Stimulated activated memory B cell treated with anti-CD40 and anti-IgM and Interleukin-4, amounts not matched to agents 10 μg/mL and 1 μg/mL and 100 μg/mL, for 72 hours (primary cell): ENCODE measurements around the gene HECTD3.
A peak's percentile ranks its signal among the peaks of the same experiment; 100 is the strongest.

Source experiments
- ATAC-seq: fragments of 150-1000 bp; cut with Tn5 transposase; 2 replicates; pipeline ENCODE4 v1.10.0; 2021
- H3K27ac Mint-ChIP-seq: one replicate; pipeline ENCODE4 v1.8.0; 2022; ENCODE audit warnings: mild to moderate bottlenecking, mixed read lengths
- H3K27me3 Mint-ChIP-seq: one replicate; pipeline ENCODE4 v1.8.0; 2022; ENCODE audit warnings: mixed read lengths
- H3K36me3 Mint-ChIP-seq: one replicate; pipeline ENCODE4 v1.8.0; 2022; ENCODE audit warnings: mixed read lengths
- H3K4me1 Mint-ChIP-seq: one replicate; pipeline ENCODE4 v1.8.0; 2022; ENCODE audit warnings: mixed read lengths
- H3K4me3 Mint-ChIP-seq: one replicate; pipeline ENCODE4 v1.8.0; 2022; ENCODE audit warnings: mild to moderate bottlenecking, moderate library complexity, mixed read lengths
- H3K9me3 Mint-ChIP-seq: one replicate; pipeline ENCODE4 v1.8.0; 2022; ENCODE audit warnings: mixed read lengths

Gene HECTD3

GRCh38 chr1:45010855-45011811, at the start of gene HECTD3:
TSS of gene HECTD3 (minus strand) at chr1:45011324. CDS start at chr1:45011257, 67 bp downstream.
- peaks cover 34% of the 10 kb centered on the region for H3K36me3 Mint-ChIP-seq
- no peaks in the 10 kb centered on the region for H3K9me3 Mint-ChIP-seq
- peak within 1 kb of the TSS; percentile 92 for H3K27ac Mint-ChIP-seq
- no peaks in the 10 kb centered on the region for H3K27me3 Mint-ChIP-seq
- peak; percentile 89 for ATAC-seq
- H3K4me3 Mint-ChIP-seq, result peak within 1 kb of the TSS; percentile 82
- peaks cover 55% of the 10 kb centered on the region for H3K4me1 Mint-ChIP-seq

GRCh38 chr1:45059829-45060228, 48.7 kb upstream of the HECTD3 start:
- ATAC-seq, result no peak
- no peak overlapping the region for H3K4me3 Mint-ChIP-seq
- no peaks in the 10 kb centered on the region for H3K9me3 Mint-ChIP-seq
- H3K27me3 Mint-ChIP-seq, result no peaks in the 10 kb centered on the region
- H3K27ac Mint-ChIP-seq, result no peak overlapping the region
- no peaks in the 10 kb centered on the region for H3K4me1 Mint-ChIP-seq
- H3K36me3 Mint-ChIP-seq, result no peaks in the 10 kb centered on the region

- ATAC-seq, result no peak
Measured at GRCh38 chr1:45057542-45057941, 46.4 kb upstream of the HECTD3 start.

GRCh38 chr1:45051005-45051772, 40.1 kb upstream of the HECTD3 start:
- Mint-ChIP-seq H3K9me3 (no peaks in the 10 kb centered on the region), H3K27ac (peak overlapping the region; percentile 78), H3K36me3 (no peaks in the 10 kb centered on the region), H3K4me1 (peaks cover 22% of the 10 kb centered on the region), H3K27me3 (no peaks in the 10 kb centered on the region), H3K4me3 (no peak overlapping the region)
- ATAC-seq, result no peak

More at GRCh38 chr1:45057542-45057941, 46.4 kb upstream of the HECTD3 start:
- peaks cover 11% of the 10 kb centered on the region for H3K4me1 Mint-ChIP-seq
- H3K9me3 Mint-ChIP-seq, result no peaks in the 10 kb centered on the region
- H3K36me3 Mint-ChIP-seq, result no peaks in the 10 kb centered on the region
- no peaks in the 10 kb centered on the region for H3K27me3 Mint-ChIP-seq
- no peak overlapping the region for H3K4me3 Mint-ChIP-seq
- no peak overlapping the region for H3K27ac Mint-ChIP-seq

- Mint-ChIP-seq H3K27me3 (no peaks in the 10 kb centered on the region), H3K4me3 (no peak overlapping the region), H3K36me3 (peaks cover 5% of the 10 kb centered on the region), H3K27ac (no peak overlapping the region), H3K9me3 (no peaks in the 10 kb centered on the region), H3K4me1 (peaks cover 9% of the 10 kb centered on the region)
- ATAC-seq, result no peak
Measured at GRCh38 chr1:45047032-45047431, 35.9 kb upstream of the HECTD3 start.

GRCh38 chr1:45044916-45045315, 33.8 kb upstream of the HECTD3 start:
- no peaks in the 10 kb centered on the region for H3K27me3 Mint-ChIP-seq
- H3K9me3 Mint-ChIP-seq, result no peaks in the 10 kb centered on the region
- H3K4me3 Mint-ChIP-seq, result no peak overlapping the region
- no peak overlapping the region for H3K27ac Mint-ChIP-seq
- peaks cover 5% of the 10 kb centered on the region for H3K36me3 Mint-ChIP-seq
- ATAC-seq, result no peak
- H3K4me1 Mint-ChIP-seq, result no peaks in the 10 kb centered on the region

- peaks cover 5% of the 10 kb centered on the region for H3K36me3 Mint-ChIP-seq
- H3K27ac Mint-ChIP-seq, result no peak overlapping the region
- H3K27me3 Mint-ChIP-seq, result no peaks in the 10 kb centered on the region
- no peaks in the 10 kb centered on the region for H3K4me1 Mint-ChIP-seq
- ATAC-seq, result no peak
- H3K4me3 Mint-ChIP-seq, result no peak overlapping the region
- H3K9me3 Mint-ChIP-seq, result no peaks in the 10 kb centered on the region
Measured at GRCh38 chr1:45043094-45043493, 32.0 kb upstream of the HECTD3 start.

- no peak overlapping the region for H3K4me3 Mint-ChIP-seq
- no peaks in the 10 kb centered on the region for H3K9me3 Mint-ChIP-seq
- H3K4me1 Mint-ChIP-seq, result no peaks in the 10 kb centered on the region
- no peaks in the 10 kb centered on the region for H3K27me3 Mint-ChIP-seq
- peaks cover 5% of the 10 kb centered on the region for H3K36me3 Mint-ChIP-seq
- ATAC-seq, result no peak
- H3K27ac Mint-ChIP-seq, result no peak overlapping the region
Measured at GRCh38 chr1:45040297-45040696, 29.2 kb upstream of the HECTD3 start.

GRCh38 chr1:45038661-45039364, 27.7 kb upstream of the HECTD3 start:
- no peak overlapping the region for H3K27ac Mint-ChIP-seq
- peaks cover 4% of the 10 kb centered on the region for H3K4me1 Mint-ChIP-seq
- H3K4me3 Mint-ChIP-seq, result no peak overlapping the region
- H3K27me3 Mint-ChIP-seq, result no peaks in the 10 kb centered on the region
- peaks cover 5% of the 10 kb centered on the region for H3K36me3 Mint-ChIP-seq
- H3K9me3 Mint-ChIP-seq, result no peaks in the 10 kb centered on the region
- ATAC-seq, result no peak

GRCh38 chr1:45038240-45038639, 27.1 kb upstream of the HECTD3 start:
- Mint-ChIP-seq H3K27ac (no peak overlapping the region), H3K4me3 (no peak overlapping the region), H3K4me1 (peaks cover 10% of the 10 kb centered on the region), H3K9me3 (no peaks in the 10 kb centered on the region), H3K27me3 (no peaks in the 10 kb centered on the region), H3K36me3 (peaks cover 5% of the 10 kb centered on the region)
- ATAC-seq, result no peak

- Mint-ChIP-seq H3K27ac (no peak overlapping the region), H3K9me3 (no peaks in the 10 kb centered on the region), H3K36me3 (peaks cover 3% of the 10 kb centered on the region), H3K4me3 (no peak overlapping the region), H3K4me1 (peaks cover 11% of the 10 kb centered on the region), H3K27me3 (no peaks in the 10 kb centered on the region)
- ATAC-seq, result no peak
Measured at GRCh38 chr1:45037456-45037855, 26.3 kb upstream of the HECTD3 start.

- Mint-ChIP-seq H3K9me3 (no peaks in the 10 kb centered on the region), H3K4me3 (no peak overlapping the region), H3K36me3 (no peaks in the 10 kb centered on the region), H3K4me1 (peaks cover 11% of the 10 kb centered on the region), H3K27ac (no peak overlapping the region), H3K27me3 (no peaks in the 10 kb centered on the region)
- ATAC-seq, result no peak
Measured at GRCh38 chr1:45035631-45036301, 24.6 kb upstream of the HECTD3 start.

GRCh38 chr1:45033356-45033755, 22.2 kb upstream of the HECTD3 start:
- Mint-ChIP-seq H3K27me3 (no peaks in the 10 kb centered on the region), H3K4me1 (peaks cover 11% of the 10 kb centered on the region), H3K36me3 (no peaks in the 10 kb centered on the region), H3K27ac (peak overlapping the region; percentile 9), H3K9me3 (no peaks in the 10 kb centered on the region), H3K4me3 (no peak overlapping the region)
- ATAC-seq, result no peak

- Mint-ChIP-seq H3K27ac (no peak overlapping the region), H3K9me3 (no peaks in the 10 kb centered on the region), H3K4me1 (peaks cover 11% of the 10 kb centered on the region), H3K27me3 (no peaks in the 10 kb centered on the region), H3K36me3 (no peaks in the 10 kb centered on the region), H3K4me3 (no peak overlapping the region)
- ATAC-seq, result no peak
Measured at GRCh38 chr1:45032837-45033236, 21.7 kb upstream of the HECTD3 start.

GRCh38 chr1:45026446-45026845, 15.3 kb upstream of the HECTD3 start:
- no peak overlapping the region for H3K27ac Mint-ChIP-seq
- H3K9me3 Mint-ChIP-seq, result no peaks in the 10 kb centered on the region

More at GRCh38 chr1:45026446-45026845, 15.3 kb upstream of the HECTD3 start:
- Mint-ChIP-seq H3K4me3 (no peak overlapping the region), H3K36me3 (no peaks in the 10 kb centered on the region), H3K4me1 (no peaks in the 10 kb centered on the region), H3K27me3 (no peaks in the 10 kb centered on the region)
- ATAC-seq, result no peak
